Natural killer cell (primary cell): ENCODE results near the gene NES. TPM values are rescaled to one million over a fixed set of nuclear protein-coding genes. Genes with fewer than 3 reads are reported as not detected.

Source experiments
- ATAC-seq, 3 donors: fragments of 150-1000 bp in 2 of 3; fragments of 200-7000 bp in 1 of 3; cut with Tn5 transposase; 1 replicate in 1 of 3; 2 replicates in 2 of 3; pipeline ENCODE4 v1.10.0; 2021; ENCODE audit warnings: mild to moderate bottlenecking in 2 of 3, moderate library complexity in 2 of 3
- DNase-seq, 2 donors: peaks; one replicate each; pipeline versions ENCODE4 v3.0.0 to v3.0.0-alpha.2; 2013 to 2021; ENCODE audit warnings: mixed read lengths in 1 of 2
- H3K27ac ChIP-seq: one replicate; pipeline ENCODE4 v1.5.1; 2013; ENCODE audit warnings: mild to moderate bottlenecking, low read length
- H3K27me3 ChIP-seq: one replicate; pipeline ENCODE4 v1.6.1; 2013; ENCODE audit warnings: low read length; ENCODE audit not compliant: control insufficient read depth, insufficient read depth
- H3K36me3 ChIP-seq: one replicate; pipeline ENCODE4 v1.6.1; 2013; ENCODE audit warnings: low read length; ENCODE audit not compliant: control insufficient read depth, insufficient read depth
- H3K4me1 ChIP-seq: one replicate; pipeline ENCODE4 v1.6.1; 2013; ENCODE audit warnings: low read length; ENCODE audit not compliant: control insufficient read depth, insufficient read depth
- H3K4me3 ChIP-seq: one replicate; pipeline ENCODE4 v1.5.1; 2013; ENCODE audit warnings: low read length
- H3K9me3 ChIP-seq: one replicate; pipeline ENCODE4 v1.6.1; 2013; ENCODE audit warnings: low read length; ENCODE audit not compliant: control insufficient read depth, insufficient read depth
- H3K27ac Mint-ChIP-seq, 2 donors: one replicate each; pipeline ENCODE4 v1.8.0; 2022; ENCODE audit warnings: mild to moderate bottlenecking in 2 of 2, mixed read lengths in 2 of 2, moderate library complexity in 1 of 2
- H3K27me3 Mint-ChIP-seq, 2 donors: one replicate each; pipeline ENCODE4 v1.8.0; 2022; ENCODE audit warnings: low read depth in 2 of 2, mixed read lengths in 2 of 2
- H3K36me3 Mint-ChIP-seq: one replicate; pipeline ENCODE4 v1.8.0; 2022; ENCODE audit warnings: mixed read lengths
- H3K4me1 Mint-ChIP-seq, 2 donors: one replicate each; pipeline ENCODE4 v1.8.0; 2022; ENCODE audit warnings: mixed read lengths in 2 of 2
- H3K4me3 Mint-ChIP-seq: one replicate; pipeline ENCODE4 v1.8.0; 2022; ENCODE audit warnings: mild to moderate bottlenecking, moderate library complexity, mixed read lengths
- H3K9me3 Mint-ChIP-seq, 2 donors: one replicate each; pipeline ENCODE4 v1.8.0; 2022; ENCODE audit warnings: mixed read lengths in 2 of 2
- CTCF ChIP-seq: fragments of 200-600 bp; IDR thresholded peaks from one replicate; pipeline ENCODE4 v1.8.0; 2022; ENCODE audit warnings: antibody characterized with exemption
- WGBS: methylation state at CpG from one replicate; pipeline ENCODE4 v1.1.7; 2013; ENCODE audit warnings: missing lambda C conversion rate; ENCODE audit not compliant: insufficient coverage; 5-methylcytosine and 5-hydroxymethylcytosine counted together
- intact Hi-C: fragments of 100-400 bp; cut with micrococcal nuclease; formaldehyde crosslinking; loops from one replicate; pipeline ENCODE4 v1.14.2; 2022
- total RNA-seq, 4 donors: library from RNA; stranded (reverse); fragments of 120-200 nt in 1 of 4; gene quantifications; one replicate each; pipeline versions ENCODE4 v1.2.3 to v1.2.4, GENCODE V29; 2013 to 2022

Gene NES
- total RNA-seq, 3 donors from 2014 or later (not counting 1 experiment from before 2014, with no cell fraction given), result not detected

DNA sequence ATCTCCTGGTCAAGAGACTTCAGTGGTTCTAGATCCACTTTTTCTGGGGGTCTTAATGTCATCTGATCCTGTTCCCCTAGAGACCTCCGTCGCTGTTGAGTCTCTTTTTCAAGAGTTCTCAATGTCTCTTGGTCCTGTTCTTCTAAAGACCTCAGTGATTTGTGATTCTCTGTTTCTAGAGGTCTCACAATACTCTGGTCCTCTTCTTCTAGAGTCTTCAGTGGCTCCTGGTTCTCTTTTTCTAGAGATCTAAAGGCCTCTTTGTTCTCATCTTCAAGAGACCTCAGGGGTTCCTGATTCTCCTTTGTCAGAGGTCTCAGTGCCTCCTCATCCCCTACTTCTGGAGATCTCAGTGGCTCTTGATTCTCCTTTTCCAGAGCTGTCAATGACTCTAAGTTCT, 5.4 kb downstream of the NES start:
- no peak for DNase-seq
- H3K36me3 Mint-ChIP-seq, result no peaks in the 10 kb centered on the region
- Histone ChIP-seq H3K9me3 (no peaks in the 10 kb centered on the region), H3K36me3 (no peaks in the 10 kb centered on the region), H3K4me1 (no peaks in the 10 kb centered on the region), H3K27ac (no peak overlapping the region), H3K4me3 (no peak overlapping the region), H3K27me3 (peaks cover 10% of the 10 kb centered on the region)
- intact Hi-C loops, result no loop called here
- TF ChIP-seq CTCF, result no peak
- H3K27me3 Mint-ChIP-seq, result peaks cover 33 to 36% of the 10 kb centered on the region in 2 donors
- ATAC-seq, result no peak
- H3K4me3 Mint-ChIP-seq, result no peak overlapping the region
- 92% methylated on average over 2 of the region's 2 CpGs for WGBS
- no peak overlapping the region for H3K27ac Mint-ChIP-seq
- H3K9me3 Mint-ChIP-seq, result no peaks in the 10 kb centered on the region
- no peaks in the 10 kb centered on the region for H3K4me1 Mint-ChIP-seq

- H3K27ac ChIP-seq, result no peak overlapping the region
- no peaks in the 10 kb centered on the region for H3K9me3 Mint-ChIP-seq
- intact Hi-C loops, result no loop called here
- H3K27me3 Mint-ChIP-seq, result peaks cover 33 to 36% of the 10 kb centered on the region in 2 donors
- peaks cover under 1% of the 10 kb centered on the region for H3K4me1 ChIP-seq
- no peak overlapping the region for H3K4me3 Mint-ChIP-seq
- no peak for TF ChIP-seq CTCF
- peaks cover 4% of the 10 kb centered on the region for H3K27me3 ChIP-seq
- no peaks in the 10 kb centered on the region for H3K9me3 ChIP-seq
- peak overlapping the region in 1 of 2 donors; percentile 19 for H3K27ac Mint-ChIP-seq
- no peak overlapping the region for H3K4me3 ChIP-seq
- no peaks in the 10 kb centered on the region for H3K4me1 Mint-ChIP-seq
- no peaks in the 10 kb centered on the region for H3K36me3 Mint-ChIP-seq
- DNase-seq, result no peak
- 59% methylated on average over 4 of the region's 4 CpGs for WGBS
- H3K36me3 ChIP-seq, result no peaks in the 10 kb centered on the region
- ATAC-seq, result no peak
These were observed 6.4 kb downstream of the NES start for GRCh38 chr1:156670791-156671190.

DNA sequence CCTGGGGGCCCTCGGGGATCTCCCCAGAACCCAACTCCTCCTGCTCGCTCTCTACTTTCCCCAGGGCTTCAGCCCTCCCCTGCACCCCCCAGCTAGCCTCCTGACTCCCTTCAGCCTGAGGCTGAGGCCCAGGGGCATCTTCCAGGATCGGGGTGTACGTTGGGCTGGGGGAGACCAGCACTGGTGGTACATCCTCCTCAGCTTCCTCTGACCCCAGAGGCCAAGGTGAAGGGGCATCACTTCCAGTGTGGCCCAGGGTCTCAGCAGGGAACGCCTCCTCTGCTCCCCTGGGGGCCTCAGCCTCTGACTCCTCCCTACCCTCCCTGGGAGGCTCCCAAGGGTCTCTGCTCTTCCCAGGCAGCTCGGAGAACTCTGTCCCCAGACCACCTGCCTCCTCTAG, 6.8 kb downstream of the NES start:
- peaks cover 5% of the 10 kb centered on the region for H3K4me1 ChIP-seq
- H3K4me3 ChIP-seq, result no peak overlapping the region
- Mint-ChIP-seq H3K36me3 (no peaks in the 10 kb centered on the region), H3K4me1 (no peaks in the 10 kb centered on the region), H3K9me3 (no peaks in the 10 kb centered on the region), H3K27ac (no peak overlapping the region), H3K4me3 (no peak overlapping the region), H3K27me3 (peaks cover 33 to 36% of the 10 kb centered on the region in 2 donors)
- DNase-seq (no peak), ATAC-seq (no peak)
- H3K36me3 ChIP-seq, result no peaks in the 10 kb centered on the region
- H3K27ac ChIP-seq, result no peak overlapping the region
- H3K27me3 ChIP-seq, result no peaks in the 10 kb centered on the region
- TF ChIP-seq CTCF, result no peak
- intact Hi-C loops, result no loop called here
- H3K9me3 ChIP-seq, result no peaks in the 10 kb centered on the region
- WGBS, result 77% methylated on average over 6 of the region's 6 CpGs

GRCh38 chr1:156669794-156670193, 7.4 kb downstream of the NES start:
- 72% methylated on average over 5 of the region's 5 CpGs for WGBS
- TF ChIP-seq CTCF, result no peak
- no peak overlapping the region for H3K27ac ChIP-seq
- no peak for ATAC-seq
- Mint-ChIP-seq H3K9me3 (no peaks in the 10 kb centered on the region), H3K4me1 (no peaks in the 10 kb centered on the region), H3K36me3 (no peaks in the 10 kb centered on the region), H3K27me3 (peaks cover 33 to 36% of the 10 kb centered on the region in 2 donors), H3K4me3 (no peak overlapping the region), H3K27ac (no peak overlapping the region)
- H3K36me3 ChIP-seq, result no peaks in the 10 kb centered on the region
- no peaks in the 10 kb centered on the region for H3K27me3 ChIP-seq
- no peaks in the 10 kb centered on the region for H3K9me3 ChIP-seq
- H3K4me1 ChIP-seq, result peaks cover 10% of the 10 kb centered on the region
- H3K4me3 ChIP-seq, result no peak overlapping the region
- intact Hi-C loops, result no loop called here
- DNase-seq, result no peak
